HepG2 (cell line): Measurements from ENCODE around the gene NT5C. TPM values are rescaled to one million over a fixed set of nuclear protein-coding genes. Genes with fewer than 3 reads are reported as not detected.

Source experiments
- IRF9 ChIP-seq: sonication (generic); formaldehyde crosslinking; IDR thresholded peaks from 2 replicates; pipeline ENCODE4 v1.8.0; 2022; ENCODE audit warnings: missing genetic modification reagents, mild to moderate bottlenecking, borderline replicate concordance
- IRX3 ChIP-seq: sonication (generic); formaldehyde crosslinking; IDR thresholded peaks from 2 replicates; pipeline ENCODE4 v1.8.1; 2023; ENCODE audit warnings: mild to moderate bottlenecking, low read depth, missing genetic modification reagents, borderline replicate concordance
- ISX ChIP-seq: sonication (generic); formaldehyde crosslinking; conservative IDR thresholded peaks from 2 replicates; pipeline ENCODE4 v1.5.0; 2020; ENCODE audit warnings: missing genetic modification reagents
- JUN ChIP-seq: sonication (generic); formaldehyde crosslinking; IDR thresholded peaks from 2 replicates; pipeline ENCODE4 v1.4.0; 2020; ENCODE audit warnings: mild to moderate bottlenecking, missing genetic modification reagents
- SAP130 ChIP-seq: IDR thresholded peaks from 2 replicates; pipeline ENCODE4 v1.6.1; 2016; ENCODE audit warnings: low read depth
- TGIF2 ChIP-seq: IDR thresholded peaks from 2 replicates; pipeline ENCODE4 v1.6.1; 2016; ENCODE audit warnings: control low read depth, missing compliant biosample characterization
- ZNF276 ChIP-seq: sonication (generic); formaldehyde crosslinking; IDR thresholded peaks from 2 replicates; pipeline ENCODE4 v1.4.0; 2020; ENCODE audit warnings: mild to moderate bottlenecking, low read depth, missing genetic modification reagents
- ZNF33A ChIP-seq: sonication (generic); formaldehyde crosslinking; IDR thresholded peaks from 2 replicates; pipeline ENCODE4 v1.5.1; 2020; ENCODE audit warnings: missing genetic modification reagents, mild to moderate bottlenecking, moderate library complexity, borderline replicate concordance
- ZNF709 ChIP-seq: sonication (generic); formaldehyde crosslinking; IDR thresholded peaks from 2 replicates; pipeline ENCODE4 v1.5.0; 2020; ENCODE audit warnings: mild to moderate bottlenecking, missing genetic modification reagents
- polyA plus RNA-seq, 8 experiments: library from polyadenylated mRNA; depleted of rRNA in 3 of 8; stranded (reverse) in 7 of 8; unstranded in 1 of 8; fragments of >200 nt; fragmentation: Illumina TruSeq in 4 of 8; extraction: Trizol in 4 of 8; gene quantifications; 2 replicates each; pipeline versions ENCODE4 v1.2.1 to v1.2.3, GENCODE V29; 2011 to 2016; ENCODE audit warnings: low read depth in 4 of 8, missing spikeins in 1 of 8, mixed read lengths in 1 of 8; ENCODE audit not compliant: insufficient read depth in 1 of 8
- total RNA-seq, 5 experiments: library from RNA; depleted of rRNA; stranded (reverse); fragments of >200 nt; fragmentation: Illumina TruSeq; extraction: Trizol; gene quantifications; 2 replicates each; pipeline ENCODE4 v1.2.3, GENCODE V29; 2016; ENCODE audit warnings: low read depth in 1 of 5
- TF ChIP-seq, protein P1 (sequence below): sonication (generic); formaldehyde crosslinking; IDR thresholded peaks from 2 replicates; pipeline ENCODE4 v1.4.0; 2020; ENCODE audit warnings: missing genetic modification reagents, borderline replicate concordance
- TF ChIP-seq, protein P2 (sequence below): sonication (generic); formaldehyde crosslinking; IDR thresholded peaks from 2 replicates; pipeline ENCODE4 v1.5.0; 2020; ENCODE audit warnings: mild to moderate bottlenecking, missing genetic modification reagents, borderline replicate concordance
- TF ChIP-seq, protein P3 (sequence below): sonication (generic); formaldehyde crosslinking; IDR thresholded peaks from 2 replicates; pipeline ENCODE4 v1.5.1; 2020; ENCODE audit warnings: missing genetic modification reagents, mild to moderate bottlenecking, borderline replicate concordance

Gene NT5C
- total and polyA plus RNA-seq, 2 of the 13 experiments (the other 11 are each of a cell fraction or from before 2014, with no cell fraction given) = 42.8 to 48.6 TPM

DNA sequence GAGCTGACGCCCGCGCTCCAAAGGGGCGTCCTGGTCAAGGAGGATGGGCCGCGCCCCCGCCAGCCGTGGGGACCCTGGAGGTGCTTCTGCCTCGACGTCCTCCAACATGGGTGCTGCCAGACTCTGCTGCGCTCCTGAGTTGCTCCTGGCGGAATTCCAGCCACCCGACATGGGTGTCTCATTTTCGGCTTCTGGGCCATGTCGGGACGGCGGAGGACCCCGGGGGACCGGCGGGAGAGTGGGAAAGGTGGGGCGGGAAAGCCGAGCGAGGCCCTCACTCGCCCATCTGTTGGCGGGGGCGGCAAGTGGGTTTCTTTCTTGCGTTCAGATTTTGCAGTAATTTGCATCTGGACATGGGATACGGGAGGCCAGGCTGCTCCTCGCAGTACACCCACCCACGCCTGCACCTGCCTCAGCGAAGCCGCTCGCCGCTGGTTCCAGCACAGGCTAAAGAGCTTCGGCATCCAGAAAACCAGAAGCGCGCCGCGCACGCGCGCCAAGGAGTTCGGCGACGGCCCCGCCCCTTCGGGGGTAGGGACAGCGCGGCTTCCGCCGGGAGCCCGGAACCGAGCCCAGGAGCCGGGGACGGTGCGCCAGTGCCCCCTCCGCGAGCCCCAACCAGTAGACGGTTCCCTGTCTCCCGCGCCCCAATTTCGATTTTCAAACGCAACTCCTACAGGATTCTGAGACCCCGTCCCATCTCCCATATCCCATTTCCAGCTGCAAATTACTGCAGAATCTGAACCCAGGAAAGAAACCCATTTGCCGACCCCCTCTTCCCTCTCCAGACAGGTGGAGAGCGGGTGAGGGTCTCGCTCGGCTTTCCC, 21.9 kb downstream of the NT5C start, which contains the start of gene ARMC7 (continued):
- TF ChIP-seq, protein P1, sequence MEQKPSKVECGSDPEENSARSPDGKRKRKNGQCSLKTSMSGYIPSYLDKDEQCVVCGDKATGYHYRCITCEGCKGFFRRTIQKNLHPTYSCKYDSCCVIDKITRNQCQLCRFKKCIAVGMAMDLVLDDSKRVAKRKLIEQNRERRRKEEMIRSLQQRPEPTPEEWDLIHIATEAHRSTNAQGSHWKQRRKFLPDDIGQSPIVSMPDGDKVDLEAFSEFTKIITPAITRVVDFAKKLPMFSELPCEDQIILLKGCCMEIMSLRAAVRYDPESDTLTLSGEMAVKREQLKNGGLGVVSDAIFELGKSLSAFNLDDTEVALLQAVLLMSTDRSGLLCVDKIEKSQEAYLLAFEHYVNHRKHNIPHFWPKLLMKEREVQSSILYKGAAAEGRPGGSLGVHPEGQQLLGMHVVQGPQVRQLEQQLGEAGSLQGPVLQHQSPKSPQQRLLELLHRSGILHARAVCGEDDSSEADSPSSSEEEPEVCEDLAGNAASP (CRISPR knock-in tag) = peak; percentile 33; the same call in 1 of the 2 replicates
- TF ChIP-seq IRX3 (CRISPR knock-in tag) = peak; percentile 82; the same call in 1 of the 2 replicates
- TF ChIP-seq TGIF2 (CRISPR knock-in tag) = 0 out of 2 replicates have a peak, but pooled peaks have one; percentile 5
- TF ChIP-seq IRF9 (CRISPR knock-in tag) = no peak
- TF ChIP-seq, protein P2, sequence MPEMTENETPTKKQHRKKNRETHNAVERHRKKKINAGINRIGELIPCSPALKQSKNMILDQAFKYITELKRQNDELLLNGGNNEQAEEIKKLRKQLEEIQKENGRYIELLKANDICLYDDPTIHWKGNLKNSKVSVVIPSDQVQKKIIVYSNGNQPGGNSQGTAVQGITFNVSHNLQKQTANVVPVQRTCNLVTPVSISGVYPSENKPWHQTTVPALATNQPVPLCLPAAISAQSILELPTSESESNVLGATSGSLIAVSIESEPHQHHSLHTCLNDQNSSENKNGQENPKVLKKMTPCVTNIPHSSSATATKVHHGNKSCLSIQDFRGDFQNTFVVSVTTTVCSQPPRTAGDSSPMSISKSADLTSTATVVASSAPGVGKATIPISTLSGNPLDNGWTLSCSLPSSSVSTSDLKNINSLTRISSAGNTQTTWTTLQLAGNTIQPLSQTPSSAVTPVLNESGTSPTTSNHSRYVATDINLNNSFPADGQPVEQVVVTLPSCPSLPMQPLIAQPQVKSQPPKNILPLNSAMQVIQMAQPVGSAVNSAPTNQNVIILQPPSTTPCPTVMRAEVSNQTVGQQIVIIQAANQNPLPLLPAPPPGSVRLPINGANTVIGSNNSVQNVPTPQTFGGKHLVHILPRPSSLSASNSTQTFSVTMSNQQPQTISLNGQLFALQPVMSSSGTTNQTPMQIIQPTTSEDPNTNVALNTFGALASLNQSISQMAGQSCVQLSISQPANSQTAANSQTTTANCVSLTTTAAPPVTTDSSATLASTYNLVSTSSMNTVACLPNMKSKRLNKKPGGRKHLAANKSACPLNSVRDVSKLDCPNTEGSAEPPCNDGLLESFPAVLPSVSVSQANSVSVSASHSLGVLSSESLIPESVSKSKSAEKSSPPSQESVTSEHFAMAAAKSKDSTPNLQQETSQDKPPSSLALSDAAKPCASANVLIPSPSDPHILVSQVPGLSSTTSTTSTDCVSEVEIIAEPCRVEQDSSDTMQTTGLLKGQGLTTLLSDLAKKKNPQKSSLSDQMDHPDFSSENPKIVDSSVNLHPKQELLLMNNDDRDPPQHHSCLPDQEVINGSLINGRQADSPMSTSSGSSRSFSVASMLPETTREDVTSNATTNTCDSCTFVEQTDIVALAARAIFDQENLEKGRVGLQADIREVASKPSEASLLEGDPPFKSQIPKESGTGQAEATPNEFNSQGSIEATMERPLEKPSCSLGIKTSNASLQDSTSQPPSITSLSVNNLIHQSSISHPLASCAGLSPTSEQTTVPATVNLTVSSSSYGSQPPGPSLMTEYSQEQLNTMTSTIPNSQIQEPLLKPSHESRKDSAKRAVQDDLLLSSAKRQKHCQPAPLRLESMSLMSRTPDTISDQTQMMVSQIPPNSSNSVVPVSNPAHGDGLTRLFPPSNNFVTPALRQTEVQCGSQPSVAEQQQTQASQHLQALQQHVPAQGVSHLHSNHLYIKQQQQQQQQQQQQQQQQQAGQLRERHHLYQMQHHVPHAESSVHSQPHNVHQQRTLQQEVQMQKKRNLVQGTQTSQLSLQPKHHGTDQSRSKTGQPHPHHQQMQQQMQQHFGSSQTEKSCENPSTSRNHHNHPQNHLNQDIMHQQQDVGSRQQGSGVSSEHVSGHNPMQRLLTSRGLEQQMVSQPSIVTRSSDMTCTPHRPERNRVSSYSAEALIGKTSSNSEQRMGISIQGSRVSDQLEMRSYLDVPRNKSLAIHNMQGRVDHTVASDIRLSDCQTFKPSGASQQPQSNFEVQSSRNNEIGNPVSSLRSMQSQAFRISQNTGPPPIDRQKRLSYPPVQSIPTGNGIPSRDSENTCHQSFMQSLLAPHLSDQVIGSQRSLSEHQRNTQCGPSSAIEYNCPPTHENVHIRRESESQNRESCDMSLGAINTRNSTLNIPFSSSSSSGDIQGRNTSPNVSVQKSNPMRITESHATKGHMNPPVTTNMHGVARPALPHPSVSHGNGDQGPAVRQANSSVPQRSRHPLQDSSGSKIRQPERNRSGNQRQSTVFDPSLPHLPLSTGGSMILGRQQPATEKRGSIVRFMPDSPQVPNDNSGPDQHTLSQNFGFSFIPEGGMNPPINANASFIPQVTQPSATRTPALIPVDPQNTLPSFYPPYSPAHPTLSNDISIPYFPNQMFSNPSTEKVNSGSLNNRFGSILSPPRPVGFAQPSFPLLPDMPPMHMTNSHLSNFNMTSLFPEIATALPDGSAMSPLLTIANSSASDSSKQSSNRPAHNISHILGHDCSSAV (CRISPR knock-in tag) = no peak
- TF ChIP-seq JUN (CRISPR knock-in tag) = peak; percentile 23; the same call in 1 of the 2 replicates
- peak; percentile 84 for TF ChIP-seq SAP130 (CRISPR knock-in tag)
- TF ChIP-seq ZNF276 (CRISPR knock-in tag) = no peak
- TF ChIP-seq ZNF709 (CRISPR knock-in tag) = peak; percentile 72; the same call in 1 of the 2 replicates
- no peak for TF ChIP-seq ZNF33A
- TF ChIP-seq, protein P3, sequence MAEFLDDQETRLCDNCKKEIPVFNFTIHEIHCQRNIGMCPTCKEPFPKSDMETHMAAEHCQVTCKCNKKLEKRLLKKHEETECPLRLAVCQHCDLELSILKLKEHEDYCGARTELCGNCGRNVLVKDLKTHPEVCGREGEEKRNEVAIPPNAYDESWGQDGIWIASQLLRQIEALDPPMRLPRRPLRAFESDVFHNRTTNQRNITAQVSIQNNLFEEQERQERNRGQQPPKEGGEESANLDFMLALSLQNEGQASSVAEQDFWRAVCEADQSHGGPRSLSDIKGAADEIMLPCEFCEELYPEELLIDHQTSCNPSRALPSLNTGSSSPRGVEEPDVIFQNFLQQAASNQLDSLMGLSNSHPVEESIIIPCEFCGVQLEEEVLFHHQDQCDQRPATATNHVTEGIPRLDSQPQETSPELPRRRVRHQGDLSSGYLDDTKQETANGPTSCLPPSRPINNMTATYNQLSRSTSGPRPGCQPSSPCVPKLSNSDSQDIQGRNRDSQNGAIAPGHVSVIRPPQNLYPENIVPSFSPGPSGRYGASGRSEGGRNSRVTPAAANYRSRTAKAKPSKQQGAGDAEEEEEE = no peak
- TF ChIP-seq ISX = no peak
